Stimulated activated CD8-positive, alpha-beta memory T cell treated with anti-CD3 and anti-CD28 coated beads, Interleukin-7, amount 100 ng/mL, for 48 hours (primary cell): ENCODE data around the gene P2RY11.

Experiments used
- DNase-seq, 2 donors: peaks; one replicate each; pipeline ENCODE4 v3.0.0-alpha.2; 2020; ENCODE audit warnings: low read depth in 1 of 2; ENCODE audit errors: extremely low read depth in 1 of 2

Gene P2RY11

DNA sequence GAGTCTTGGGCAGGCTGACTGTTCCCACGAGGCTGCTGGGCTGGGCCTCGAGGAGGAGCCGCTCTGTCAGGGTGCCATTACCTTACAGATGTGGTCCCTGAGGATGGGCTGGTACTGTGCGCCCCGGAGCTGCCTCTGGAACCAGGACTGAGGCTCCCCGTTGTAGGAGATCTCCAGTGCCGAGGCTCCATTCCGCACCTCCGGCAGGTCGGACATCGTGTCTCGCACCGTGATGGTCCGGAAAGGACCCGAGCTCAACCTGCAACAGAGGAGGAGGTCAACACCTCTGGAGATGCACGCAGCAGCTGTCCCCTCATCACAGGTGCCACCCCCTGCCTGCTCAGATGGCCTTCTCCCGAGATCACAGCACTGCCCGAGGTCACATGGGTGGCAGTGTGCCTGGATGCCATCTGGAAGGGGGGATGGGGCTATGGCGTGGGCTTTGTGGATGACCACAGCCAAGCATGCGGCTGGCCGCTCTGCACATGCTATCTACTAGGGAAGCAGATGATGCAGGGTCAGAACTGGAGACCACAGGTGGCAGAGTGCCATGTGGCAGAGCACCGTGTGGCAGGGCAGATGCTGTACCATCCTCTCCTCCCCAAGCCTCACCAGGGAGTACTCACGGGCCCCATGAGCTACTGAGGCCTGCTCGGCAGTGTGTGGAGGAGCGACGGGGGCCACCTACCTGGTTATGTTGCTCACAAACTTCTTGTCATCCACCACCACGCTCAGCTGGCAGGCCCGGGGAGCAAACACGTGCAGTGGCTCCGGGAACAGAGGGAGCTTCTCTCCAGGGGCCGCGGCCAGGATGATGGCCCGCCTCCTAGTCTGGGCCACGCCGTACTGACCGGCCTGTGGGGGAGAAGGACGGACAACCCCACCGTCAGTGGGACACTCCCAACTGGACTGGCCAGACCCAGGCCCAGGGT is 26.5 kb downstream of the P2RY11 start:
- no peak for DNase-seq

DNA sequence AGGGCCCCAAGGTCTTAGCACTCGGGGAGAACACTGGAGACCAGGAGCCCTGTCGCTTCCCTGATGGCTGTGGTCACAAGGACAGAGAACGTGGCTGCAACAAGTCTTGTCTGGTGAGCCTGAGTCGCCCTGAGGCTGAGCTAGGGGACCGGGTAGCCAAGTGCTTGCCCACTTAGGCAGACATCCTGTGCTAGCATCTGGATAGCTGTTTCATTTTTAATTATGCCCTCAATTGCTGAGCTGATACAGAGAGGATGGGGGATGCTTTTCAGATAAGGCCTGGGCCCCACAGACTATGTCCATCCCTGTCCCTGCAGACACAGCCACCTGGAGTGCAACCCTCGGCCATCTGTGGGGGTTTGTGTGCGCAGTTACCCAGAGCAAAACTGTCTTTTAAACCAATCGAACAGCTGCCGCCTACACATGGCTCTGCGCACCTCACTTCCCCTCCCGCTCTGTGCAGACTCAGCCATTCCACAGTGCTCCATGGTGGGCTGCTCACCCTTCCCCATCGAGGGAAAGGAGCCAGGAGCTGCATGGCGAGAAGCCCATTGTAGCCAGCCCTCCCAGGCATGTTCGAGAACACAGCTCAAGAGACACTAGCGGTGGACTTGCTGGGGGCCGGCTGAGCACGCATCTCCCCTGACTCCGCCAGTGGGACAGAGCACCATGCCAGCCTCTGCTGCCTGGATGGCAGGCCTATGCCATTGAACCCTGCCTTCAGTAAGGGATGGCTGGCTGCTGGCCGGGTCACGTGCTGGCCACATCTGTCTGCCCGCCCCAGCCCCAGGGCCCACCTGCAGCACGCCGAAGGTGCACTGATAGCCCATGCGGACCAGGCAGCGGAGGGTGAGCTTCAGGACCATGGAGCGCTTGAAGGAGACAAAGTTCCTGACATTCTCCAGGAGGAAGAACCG is 27.6 kb downstream of the P2RY11 start:
- no peak for DNase-seq

DNA sequence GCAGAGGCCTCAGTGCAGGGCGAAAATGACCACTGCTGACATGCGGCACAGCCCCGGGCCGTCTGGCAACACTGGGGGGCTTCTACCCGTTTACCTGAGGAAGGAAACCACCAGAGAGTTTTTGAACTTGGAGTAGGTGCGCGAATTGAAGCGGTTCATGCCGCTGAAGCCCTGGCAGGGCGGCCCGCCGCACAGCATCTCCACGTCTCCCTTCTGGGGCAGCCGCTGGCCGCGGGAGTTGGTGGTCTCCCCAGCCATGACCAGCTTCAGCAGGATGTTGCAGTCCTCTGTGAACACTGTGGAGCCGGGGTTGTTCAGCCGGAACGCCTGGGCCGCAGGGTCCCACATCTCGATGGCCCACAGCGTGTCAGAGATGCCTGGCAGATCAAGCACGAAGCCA is 28.5 kb downstream of the P2RY11 start:
- no peak for DNase-seq

DNA sequence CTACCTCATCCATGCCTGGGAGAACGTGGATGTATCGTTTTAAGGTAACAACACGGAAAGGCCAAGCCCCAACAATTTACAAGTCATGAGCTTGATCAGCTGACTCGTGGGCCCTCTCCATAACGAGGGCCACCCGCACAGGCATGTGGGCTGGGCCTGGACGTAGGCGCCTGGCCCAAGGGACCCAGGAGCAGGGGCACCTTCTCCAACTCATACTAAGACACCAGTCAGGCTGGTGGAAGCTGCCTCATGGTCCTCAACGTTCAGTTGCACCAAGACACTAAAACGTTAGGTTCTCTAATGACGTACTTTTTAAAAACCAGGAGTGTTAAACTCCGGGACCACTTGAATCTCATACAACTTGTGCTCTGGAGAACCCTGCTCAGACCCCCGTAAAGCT is 30.0 kb downstream of the P2RY11 start:
- no peak for DNase-seq

- DNase-seq, result no peak
Observed at GRCh38 chr19:10141973-10142372, 30.5 kb downstream of the P2RY11 start.

GRCh38 chr19:10142701-10143375 is 31.3 kb downstream of the P2RY11 start:
- no peak for DNase-seq

- no peak for DNase-seq
Observed at GRCh38 chr19:10143681-10144080, 32.2 kb downstream of the P2RY11 start.

GRCh38 chr19:10144361-10144760 is 32.9 kb downstream of the P2RY11 start:
- DNase-seq, result no peak

DNA sequence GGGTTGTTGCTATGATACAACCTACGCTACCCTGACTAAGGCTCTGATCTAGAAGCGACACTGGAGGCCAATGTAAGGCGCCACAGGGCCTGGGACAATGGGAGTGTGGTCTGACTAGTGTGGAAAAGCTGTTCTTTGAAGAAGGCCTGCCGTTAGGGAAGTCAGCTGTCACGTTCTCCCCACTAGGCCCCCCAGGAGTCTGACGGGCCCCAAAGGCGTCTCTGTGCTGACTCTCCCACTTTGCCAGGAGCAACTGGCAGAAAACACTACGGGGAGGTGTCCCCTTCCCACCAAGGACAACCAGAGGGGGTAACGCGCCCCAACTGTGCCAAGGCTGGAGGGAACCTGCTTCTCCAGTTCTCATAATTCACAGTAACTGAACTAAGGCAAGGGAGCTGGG is 33.5 kb downstream of the P2RY11 start:
- DNase-seq, result no peak

DNA sequence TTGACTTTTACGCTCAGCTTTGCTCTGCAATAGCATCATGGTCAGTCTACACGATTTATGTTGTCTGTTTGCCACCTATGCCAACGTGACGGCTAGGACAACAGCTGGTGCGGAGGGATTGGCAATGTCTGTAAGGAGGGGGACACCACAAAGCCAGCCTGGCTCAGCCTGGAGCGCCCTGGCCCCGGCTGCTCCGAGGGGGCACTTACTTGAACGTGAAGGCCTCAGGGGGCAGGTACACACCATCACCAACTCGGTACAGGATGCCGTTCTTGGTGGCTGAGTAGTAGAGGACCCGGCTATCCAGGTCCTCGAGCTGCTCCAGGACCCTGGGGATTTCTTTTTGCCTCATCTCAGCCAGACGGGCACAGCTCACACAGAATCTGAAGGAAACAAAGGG is 34.6 kb downstream of the P2RY11 start:
- no peak for DNase-seq

DNA sequence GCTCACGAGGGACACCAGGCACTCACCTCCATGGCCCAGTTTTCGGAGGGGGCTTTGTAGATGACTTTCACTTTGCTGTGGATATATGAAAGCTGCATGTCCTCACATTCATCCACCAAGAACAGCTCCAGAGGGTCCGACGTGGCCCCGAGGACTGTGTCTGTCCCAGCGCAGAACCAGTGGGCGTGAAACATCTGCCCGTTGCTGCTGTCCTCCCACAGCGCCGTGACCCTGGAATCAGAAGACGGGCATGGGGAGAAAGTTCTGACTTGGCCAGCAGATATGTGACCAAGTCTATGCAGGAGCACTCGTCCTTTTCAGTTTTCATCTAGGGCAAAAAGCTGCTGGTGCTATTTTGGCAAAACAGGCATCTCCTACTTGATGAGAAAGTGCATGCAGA is 37.9 kb downstream of the P2RY11 start:
- DNase-seq, result no peak

DNA sequence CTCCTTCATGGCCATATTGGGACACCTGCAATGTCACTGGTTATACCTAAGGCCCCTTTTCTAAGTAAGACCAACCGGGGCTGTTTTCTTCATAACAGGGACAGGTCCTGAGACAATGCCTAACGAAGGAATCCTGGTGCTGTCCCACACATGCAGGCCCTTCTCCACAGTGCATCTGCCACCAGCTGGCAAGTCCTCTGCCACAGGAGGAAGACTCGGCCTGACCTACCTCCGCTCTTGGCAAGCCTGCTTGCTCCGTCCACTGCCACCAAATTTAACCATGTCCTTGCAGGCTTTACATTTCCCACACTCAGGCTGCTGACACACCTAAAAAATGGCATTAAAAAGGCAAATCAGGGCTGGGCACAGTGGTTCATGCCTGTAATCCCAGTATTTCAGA is 40.0 kb downstream of the P2RY11 start:
- DNase-seq, result no peak

DNA sequence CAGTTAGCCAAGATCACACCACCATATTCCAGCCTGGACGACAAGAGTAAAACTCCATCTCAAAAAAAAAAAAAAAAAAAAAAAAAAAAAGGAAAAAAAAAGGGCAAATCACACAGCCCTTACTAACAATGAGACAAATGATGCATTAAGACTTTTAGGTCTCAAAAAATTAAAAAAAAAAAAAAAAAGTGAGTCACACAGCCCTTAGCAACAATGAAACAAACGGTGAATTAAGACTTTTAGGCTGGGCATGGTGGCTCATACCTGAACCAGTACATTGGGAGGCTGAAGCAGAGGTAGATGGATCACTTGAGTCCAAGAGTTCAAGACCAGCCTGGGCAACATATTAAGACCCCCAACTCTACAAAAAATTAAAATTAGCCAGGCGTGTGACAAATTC is 40.6 kb downstream of the P2RY11 start:
- no peak for DNase-seq

DNA sequence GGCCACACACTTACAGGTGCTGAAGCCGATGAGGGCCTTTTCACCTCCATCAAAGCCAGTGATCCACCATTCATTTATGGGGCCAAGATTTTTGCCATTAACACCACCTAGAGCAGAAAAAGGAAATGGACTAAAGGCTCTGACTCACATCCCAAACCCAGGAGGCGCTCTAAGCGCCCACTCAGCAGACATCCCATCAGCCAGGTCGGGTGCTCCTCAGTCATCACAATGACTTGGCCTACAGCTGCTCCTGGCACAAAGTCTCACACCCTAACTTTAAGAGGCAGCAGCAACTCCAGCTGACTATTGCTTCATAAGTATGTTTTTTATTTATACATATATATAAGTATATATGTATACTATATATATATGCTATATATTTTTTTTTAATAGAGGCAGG is 44.3 kb downstream of the P2RY11 start:
- DNase-seq, result no peak

- DNase-seq, result no peak
Observed at GRCh38 chr19:10158071-10158470, 46.6 kb downstream of the P2RY11 start.

- no peak for DNase-seq
Observed at GRCh38 chr19:10158485-10158884, 47.0 kb downstream of the P2RY11 start.

DNA sequence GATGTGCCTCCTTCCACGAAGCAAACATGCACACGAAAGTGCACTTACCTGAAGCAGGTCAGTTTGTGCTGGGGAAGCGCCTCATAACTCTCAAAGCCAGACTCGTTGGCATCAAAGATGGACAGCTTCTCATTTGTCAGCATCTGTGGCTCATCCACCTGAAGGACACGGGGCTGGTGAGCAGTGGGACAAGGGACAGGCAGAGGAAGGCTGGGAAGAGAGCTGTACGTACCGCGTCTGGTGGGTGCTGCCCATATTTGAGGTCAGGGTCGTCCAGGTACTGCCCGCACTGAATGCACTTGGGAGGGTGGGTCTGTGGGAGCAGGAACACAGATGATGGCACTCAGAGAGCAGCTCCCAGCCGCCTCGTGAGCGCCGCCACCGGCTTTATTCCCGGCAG is 48.1 kb downstream of the P2RY11 start:
- no peak for DNase-seq

DNA sequence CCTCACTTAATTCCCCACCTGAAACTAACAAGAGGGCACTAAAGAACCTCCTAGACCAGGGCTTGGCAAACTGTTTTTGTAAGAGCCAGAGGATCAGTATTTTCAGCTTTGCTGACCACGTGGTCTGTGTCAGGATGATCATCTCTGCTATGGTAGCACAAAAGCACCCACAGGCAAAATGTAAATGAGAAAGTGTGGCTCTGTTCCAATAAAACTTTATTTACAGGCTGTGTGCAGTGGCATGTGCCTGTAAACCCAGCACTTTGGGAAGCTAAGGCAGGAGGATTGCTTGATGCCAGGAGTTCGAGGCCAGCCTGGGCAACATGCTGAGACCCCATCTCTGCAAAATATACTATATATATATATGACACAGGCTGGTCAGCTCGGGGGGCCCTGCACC is 52.0 kb downstream of the P2RY11 start:
- no peak for DNase-seq
